Activated CD4-positive, alpha-beta T cell treated with anti-CD3 and anti-CD28 coated beads, Interleukin-2, Interleukin-6, amounts not matched to agents 100 ng/mL and 50 ng/mL, durations not matched to agents 16 hours and 8 hours (primary cell): ENCODE data around the gene MXI1.

Experiments used
- DNase-seq: peaks from one replicate; pipeline ENCODE4 v3.0.0-alpha.2; 2020

Gene MXI1

GRCh38 chr10:110207011-110207804 lies at the start of gene MXI1:
MXI1 (plus strand) TSS chr10:110207605; CDS start chr10:110207809, 204 bp downstream.
- DNase-seq = peak; percentile 77

- no peak for DNase-seq
Observed at GRCh38 chr10:110158051-110159005, 49.1 kb upstream of the MXI1 start.

GRCh38 chr10:110160081-110160480 lies 47.3 kb upstream of the MXI1 start:
- DNase-seq = no peak

GRCh38 chr10:110160522-110160921 lies 46.9 kb upstream of the MXI1 start:
- no peak for DNase-seq

- no peak for DNase-seq
Observed at GRCh38 chr10:110162741-110163145, 44.7 kb upstream of the MXI1 start.

- no peak for DNase-seq
Observed at GRCh38 chr10:110163192-110163773, 44.1 kb upstream of the MXI1 start.

- no peak for DNase-seq
Observed at GRCh38 chr10:110163841-110164240, 43.6 kb upstream of the MXI1 start.

- DNase-seq = no peak
Observed at GRCh38 chr10:110165239-110165638, 42.2 kb upstream of the MXI1 start.

- no peak for DNase-seq
Observed at GRCh38 chr10:110167149-110167548, 40.3 kb upstream of the MXI1 start.

- DNase-seq = no peak
Observed at GRCh38 chr10:110168601-110169481, 38.6 kb upstream of the MXI1 start.

GRCh38 chr10:110169586-110169985 lies 37.8 kb upstream of the MXI1 start:
- DNase-seq = no peak

GRCh38 chr10:110170142-110170971 lies 37.0 kb upstream of the MXI1 start:
- no peak for DNase-seq

- no peak for DNase-seq
Observed at GRCh38 chr10:110171032-110171431, 36.4 kb upstream of the MXI1 start.

GRCh38 chr10:110172155-110172554 lies 35.2 kb upstream of the MXI1 start:
- DNase-seq = no peak

GRCh38 chr10:110174201-110174600 lies 33.2 kb upstream of the MXI1 start:
- DNase-seq = no peak

- no peak for DNase-seq
Observed at GRCh38 chr10:110174816-110175215, 32.6 kb upstream of the MXI1 start.

GRCh38 chr10:110175406-110175805 lies 32.0 kb upstream of the MXI1 start:
- DNase-seq = no peak

- no peak for DNase-seq
Observed at GRCh38 chr10:110176141-110177030, 31.0 kb upstream of the MXI1 start.

GRCh38 chr10:110179220-110179619 lies 28.2 kb upstream of the MXI1 start:
- no peak for DNase-seq

GRCh38 chr10:110181451-110181850 lies 26.0 kb upstream of the MXI1 start:
- DNase-seq = no peak
